Neural cell (in vitro differentiated cells): ENCODE measurements around the gene TNK2.

Experiments used
- EP300 ChIP-seq: fragments of 450-650 bp; conservative IDR thresholded peaks from 2 replicates; pipeline ENCODE4 v1.6.1; 2014; ENCODE audit warnings: antibody characterized with exemption, mild to moderate bottlenecking, moderate library complexity; ENCODE audit not compliant: poor library complexity, severe bottlenecking
- EZH2 ChIP-seq: fragments of 200-600, 300-800 bp; shearing (Covaris generic), sonication (generic); IDR thresholded peaks from 2 replicates; pipeline ENCODE4 v1.6.1; 2014; ENCODE audit warnings: antibody characterized with exemption, low read length, borderline replicate concordance, mild to moderate bottlenecking; ENCODE audit not compliant: insufficient read depth, poor library complexity, severe bottlenecking
- POLR2AphosphoS5 ChIP-seq: IDR thresholded peaks from 2 replicates; pipeline ENCODE4 v1.6.1; 2012
- RAD21 ChIP-seq: fragments of 450-650 bp; conservative IDR thresholded peaks from 2 replicates; pipeline ENCODE4 v1.6.1; 2014; ENCODE audit warnings: antibody characterized with exemption, mild to moderate bottlenecking, moderate library complexity
- SMC3 ChIP-seq: fragments of 450-650 bp; conservative IDR thresholded peaks from 2 replicates; pipeline ENCODE4 v1.6.1; 2014; ENCODE audit warnings: antibody characterized with exemption, mild to moderate bottlenecking, moderate library complexity; ENCODE audit not compliant: poor library complexity
- TAF1 ChIP-seq: IDR thresholded peaks from 2 replicates; pipeline ENCODE4 v1.6.1; 2012; ENCODE audit warnings: low read depth
- TF ChIP-seq, protein P1 (sequence below): fragments of 450-650 bp; IDR thresholded peaks from 2 replicates; pipeline ENCODE4 v1.5.1; 2014; ENCODE audit warnings: antibody characterized with exemption, mild to moderate bottlenecking, moderate library complexity; ENCODE audit not compliant: poor library complexity, severe bottlenecking
- TF ChIP-seq, protein P2 (sequence below): IDR thresholded peaks from 2 replicates; pipeline ENCODE4 v1.6.1; 2012; ENCODE audit warnings: borderline replicate concordance

DNA sequence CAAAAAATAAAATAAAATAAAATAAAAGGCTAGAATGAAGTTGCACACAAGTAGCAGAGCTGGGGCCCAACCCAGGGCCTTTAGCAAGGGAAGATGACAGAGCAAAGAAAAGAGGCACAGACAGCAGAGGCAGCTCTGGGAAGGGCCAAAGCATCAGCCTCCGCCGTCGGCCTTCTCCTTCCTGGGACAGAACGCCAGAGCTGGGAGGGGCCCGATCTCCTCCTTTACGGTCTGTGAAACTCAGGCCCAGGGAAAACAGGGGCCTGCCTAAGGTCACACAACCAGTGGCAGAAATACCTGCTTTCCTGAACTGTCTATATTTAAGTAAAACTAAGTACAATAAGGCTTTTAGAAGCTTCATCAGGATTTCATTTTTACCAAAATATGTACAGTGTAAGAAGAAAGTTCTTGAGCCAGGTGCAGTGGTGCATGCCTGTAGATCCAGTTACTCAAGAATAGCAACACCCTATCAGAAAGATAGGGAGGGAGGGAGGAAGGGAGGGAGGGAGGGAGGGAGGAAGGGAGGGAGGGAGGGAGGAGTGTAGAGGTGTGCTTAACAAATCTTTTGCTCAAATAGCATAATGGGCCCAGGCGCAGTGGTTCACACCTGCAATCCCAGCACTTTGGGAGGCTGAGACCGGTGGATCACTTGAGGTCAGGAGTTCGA lies 53.6 kb downstream of the TNK2 start:
- no peak for TF ChIP-seq SMC3
- TF ChIP-seq, protein P1, sequence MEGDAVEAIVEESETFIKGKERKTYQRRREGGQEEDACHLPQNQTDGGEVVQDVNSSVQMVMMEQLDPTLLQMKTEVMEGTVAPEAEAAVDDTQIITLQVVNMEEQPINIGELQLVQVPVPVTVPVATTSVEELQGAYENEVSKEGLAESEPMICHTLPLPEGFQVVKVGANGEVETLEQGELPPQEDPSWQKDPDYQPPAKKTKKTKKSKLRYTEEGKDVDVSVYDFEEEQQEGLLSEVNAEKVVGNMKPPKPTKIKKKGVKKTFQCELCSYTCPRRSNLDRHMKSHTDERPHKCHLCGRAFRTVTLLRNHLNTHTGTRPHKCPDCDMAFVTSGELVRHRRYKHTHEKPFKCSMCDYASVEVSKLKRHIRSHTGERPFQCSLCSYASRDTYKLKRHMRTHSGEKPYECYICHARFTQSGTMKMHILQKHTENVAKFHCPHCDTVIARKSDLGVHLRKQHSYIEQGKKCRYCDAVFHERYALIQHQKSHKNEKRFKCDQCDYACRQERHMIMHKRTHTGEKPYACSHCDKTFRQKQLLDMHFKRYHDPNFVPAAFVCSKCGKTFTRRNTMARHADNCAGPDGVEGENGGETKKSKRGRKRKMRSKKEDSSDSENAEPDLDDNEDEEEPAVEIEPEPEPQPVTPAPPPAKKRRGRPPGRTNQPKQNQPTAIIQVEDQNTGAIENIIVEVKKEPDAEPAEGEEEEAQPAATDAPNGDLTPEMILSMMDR = no peak
- TF ChIP-seq POLR2AphosphoS5 = no peak
- TF ChIP-seq, protein P2, sequence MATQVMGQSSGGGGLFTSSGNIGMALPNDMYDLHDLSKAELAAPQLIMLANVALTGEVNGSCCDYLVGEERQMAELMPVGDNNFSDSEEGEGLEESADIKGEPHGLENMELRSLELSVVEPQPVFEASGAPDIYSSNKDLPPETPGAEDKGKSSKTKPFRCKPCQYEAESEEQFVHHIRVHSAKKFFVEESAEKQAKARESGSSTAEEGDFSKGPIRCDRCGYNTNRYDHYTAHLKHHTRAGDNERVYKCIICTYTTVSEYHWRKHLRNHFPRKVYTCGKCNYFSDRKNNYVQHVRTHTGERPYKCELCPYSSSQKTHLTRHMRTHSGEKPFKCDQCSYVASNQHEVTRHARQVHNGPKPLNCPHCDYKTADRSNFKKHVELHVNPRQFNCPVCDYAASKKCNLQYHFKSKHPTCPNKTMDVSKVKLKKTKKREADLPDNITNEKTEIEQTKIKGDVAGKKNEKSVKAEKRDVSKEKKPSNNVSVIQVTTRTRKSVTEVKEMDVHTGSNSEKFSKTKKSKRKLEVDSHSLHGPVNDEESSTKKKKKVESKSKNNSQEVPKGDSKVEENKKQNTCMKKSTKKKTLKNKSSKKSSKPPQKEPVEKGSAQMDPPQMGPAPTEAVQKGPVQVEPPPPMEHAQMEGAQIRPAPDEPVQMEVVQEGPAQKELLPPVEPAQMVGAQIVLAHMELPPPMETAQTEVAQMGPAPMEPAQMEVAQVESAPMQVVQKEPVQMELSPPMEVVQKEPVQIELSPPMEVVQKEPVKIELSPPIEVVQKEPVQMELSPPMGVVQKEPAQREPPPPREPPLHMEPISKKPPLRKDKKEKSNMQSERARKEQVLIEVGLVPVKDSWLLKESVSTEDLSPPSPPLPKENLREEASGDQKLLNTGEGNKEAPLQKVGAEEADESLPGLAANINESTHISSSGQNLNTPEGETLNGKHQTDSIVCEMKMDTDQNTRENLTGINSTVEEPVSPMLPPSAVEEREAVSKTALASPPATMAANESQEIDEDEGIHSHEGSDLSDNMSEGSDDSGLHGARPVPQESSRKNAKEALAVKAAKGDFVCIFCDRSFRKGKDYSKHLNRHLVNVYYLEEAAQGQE = no peak
- no peak for TF ChIP-seq TAF1
- TF ChIP-seq EZH2 = no peak
- no peak for TF ChIP-seq EP300
- TF ChIP-seq RAD21 = no peak
